ENCODE data around the gene SERPINB6.

The SERPINB6 gene

GRCh38 chr6:2917065-2917464 lies 54.3 kb downstream of the SERPINB6 start:
- Histone ChIP-seq H3K4me3 (ENCODE audit: low read length) (no peak overlapping the region), H3F3A (ENCODE audit: control insufficient read depth, insufficient read depth) (no peaks in the 10 kb centered on the region), H4K20me1 (ENCODE audit: control insufficient read depth, insufficient read depth, low read depth, low read length) (no peaks in the 10 kb centered on the region), H3K27me3 (ENCODE audit: control insufficient read depth, low read length) (no peaks in the 10 kb centered on the region), H3K4me1 (ENCODE audit: control insufficient read depth, low read length) (0 out of 2 replicates have a peak, but pooled peaks cover 4% of the 10 kb centered on the region), H3K36me3 (ENCODE audit: control insufficient read depth, low read length) (no peaks in the 10 kb centered on the region), H3K4me2 (ENCODE audit: low read length) (no peak overlapping the region), H3K9me3 (ENCODE audit: control insufficient read depth, insufficient read depth, low read length) (no peaks in the 10 kb centered on the region), H3K27ac (ENCODE audit: low read depth, low read length) (no peak overlapping the region), H3K9me2 (replicated peaks; ENCODE audit: control insufficient read depth, low read length) (no peaks in the 10 kb centered on the region), H3K79me2 (ENCODE audit: control insufficient read depth, low read length) (no peaks in the 10 kb centered on the region)
- no peak for TF ChIP-seq EZH2phosphoT487 (IDR thresholded peaks at IDR 0.05; ENCODE audit: borderline replicate concordance, low read length)
- TF ChIP-seq, protein P1, sequence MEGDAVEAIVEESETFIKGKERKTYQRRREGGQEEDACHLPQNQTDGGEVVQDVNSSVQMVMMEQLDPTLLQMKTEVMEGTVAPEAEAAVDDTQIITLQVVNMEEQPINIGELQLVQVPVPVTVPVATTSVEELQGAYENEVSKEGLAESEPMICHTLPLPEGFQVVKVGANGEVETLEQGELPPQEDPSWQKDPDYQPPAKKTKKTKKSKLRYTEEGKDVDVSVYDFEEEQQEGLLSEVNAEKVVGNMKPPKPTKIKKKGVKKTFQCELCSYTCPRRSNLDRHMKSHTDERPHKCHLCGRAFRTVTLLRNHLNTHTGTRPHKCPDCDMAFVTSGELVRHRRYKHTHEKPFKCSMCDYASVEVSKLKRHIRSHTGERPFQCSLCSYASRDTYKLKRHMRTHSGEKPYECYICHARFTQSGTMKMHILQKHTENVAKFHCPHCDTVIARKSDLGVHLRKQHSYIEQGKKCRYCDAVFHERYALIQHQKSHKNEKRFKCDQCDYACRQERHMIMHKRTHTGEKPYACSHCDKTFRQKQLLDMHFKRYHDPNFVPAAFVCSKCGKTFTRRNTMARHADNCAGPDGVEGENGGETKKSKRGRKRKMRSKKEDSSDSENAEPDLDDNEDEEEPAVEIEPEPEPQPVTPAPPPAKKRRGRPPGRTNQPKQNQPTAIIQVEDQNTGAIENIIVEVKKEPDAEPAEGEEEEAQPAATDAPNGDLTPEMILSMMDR (IDR thresholded peaks at IDR 0.05; ENCODE audit: low read depth, low read length, poor library complexity, severe bottlenecking) = no peak

DNA sequence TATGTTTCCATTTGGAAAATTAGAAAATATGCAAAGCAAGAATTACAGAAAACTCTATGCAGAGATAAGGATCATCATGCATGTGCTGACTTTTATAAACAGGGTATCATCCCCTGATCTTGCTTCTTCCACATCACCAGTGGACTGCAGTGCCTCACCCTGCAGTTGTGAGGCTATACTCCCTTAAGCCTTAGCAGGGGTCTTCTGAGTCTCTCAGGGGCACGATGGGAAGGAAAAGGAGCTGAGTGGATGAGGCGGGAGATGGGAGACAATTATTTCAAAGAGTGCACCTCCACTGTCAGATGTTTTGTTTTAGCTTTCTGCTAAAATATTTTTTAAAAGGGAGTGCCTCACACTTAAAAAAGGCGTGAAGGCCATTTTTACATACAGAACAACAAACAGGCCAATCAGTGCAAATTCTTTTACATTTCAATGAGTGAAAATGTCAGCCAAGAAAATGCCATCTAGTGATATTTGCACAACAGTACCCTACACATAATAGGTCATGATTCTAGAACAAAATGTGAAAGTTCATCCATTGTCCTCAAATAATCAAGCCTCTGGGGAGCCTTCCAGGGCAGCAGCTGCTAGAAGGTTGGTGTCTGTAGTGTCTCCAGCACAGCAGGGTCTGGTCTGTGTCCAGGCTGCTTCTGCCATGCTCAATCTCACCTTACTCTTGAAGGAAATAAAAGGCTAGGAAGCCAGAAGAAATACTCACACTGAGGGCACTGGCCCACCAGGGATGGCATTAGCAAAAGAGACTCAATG lies 55.0 kb downstream of the SERPINB6 start:
- Histone ChIP-seq H3K4me3 (ENCODE audit: low read length) (no peak overlapping the region), H3F3A (ENCODE audit: control insufficient read depth, insufficient read depth) (peaks cover 3% of the 10 kb centered on the region; the same call in 1 of the 2 replicates), H3K4me1 (ENCODE audit: control insufficient read depth, low read length) (peaks cover 10% of the 10 kb centered on the region), H3K36me3 (ENCODE audit: control insufficient read depth, low read length) (no peaks in the 10 kb centered on the region), H3K4me2 (ENCODE audit: low read length) (no peak overlapping the region), H3K79me2 (ENCODE audit: control insufficient read depth, low read length) (no peaks in the 10 kb centered on the region), H3K27ac (ENCODE audit: low read depth, low read length) (no peak overlapping the region), H3K9me2 (replicated peaks; ENCODE audit: control insufficient read depth, low read length) (no peaks in the 10 kb centered on the region), H3K27me3 (ENCODE audit: control insufficient read depth, low read length) (no peaks in the 10 kb centered on the region), H4K20me1 (ENCODE audit: control insufficient read depth, insufficient read depth, low read depth, low read length) (no peaks in the 10 kb centered on the region), H3K9me3 (ENCODE audit: control insufficient read depth, insufficient read depth, low read length) (no peaks in the 10 kb centered on the region)
- TF ChIP-seq EZH2phosphoT487 (IDR thresholded peaks at IDR 0.05; ENCODE audit: borderline replicate concordance, low read length) = no peak
- TF ChIP-seq, protein P1 (IDR thresholded peaks at IDR 0.05; ENCODE audit: low read depth, low read length, poor library complexity, severe bottlenecking) = no peak

DNA sequence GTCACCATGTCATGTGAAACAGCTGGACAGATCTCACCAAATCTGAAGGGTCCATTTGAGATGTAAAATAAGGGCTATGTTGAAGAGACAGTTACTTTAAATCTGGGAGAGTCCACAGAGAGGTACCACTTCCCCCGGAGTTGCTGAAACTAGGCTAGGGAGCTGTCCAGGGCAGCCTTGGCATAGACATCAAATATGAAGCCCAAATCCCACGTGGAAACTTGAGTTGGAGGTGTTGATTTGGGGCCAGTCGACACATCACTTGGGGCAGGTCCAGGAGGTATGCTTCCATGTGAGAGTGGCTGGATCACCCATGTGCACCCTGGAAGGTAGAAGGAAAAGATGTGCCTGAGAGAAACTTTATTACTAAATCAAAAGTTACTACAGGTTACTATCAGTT lies 56.2 kb downstream of the SERPINB6 start:
- H3K27ac ChIP-seq (ENCODE audit: low read depth, low read length) = no peak overlapping the region
- H4K20me1 ChIP-seq (ENCODE audit: control insufficient read depth, insufficient read depth, low read depth, low read length) = no peaks in the 10 kb centered on the region
- H3K4me1 ChIP-seq (ENCODE audit: control insufficient read depth, low read length) = peaks cover 18% of the 10 kb centered on the region
- no peak overlapping the region for H3K4me2 ChIP-seq (ENCODE audit: low read length)
- H3K9me2 ChIP-seq (replicated peaks; ENCODE audit: control insufficient read depth, low read length) = no peaks in the 10 kb centered on the region
- TF ChIP-seq, protein P1 (IDR thresholded peaks at IDR 0.05; ENCODE audit: low read depth, low read length, poor library complexity, severe bottlenecking) = no peak
- no peak for TF ChIP-seq EZH2phosphoT487 (IDR thresholded peaks at IDR 0.05; ENCODE audit: borderline replicate concordance, low read length)
- peaks cover 8% of the 10 kb centered on the region; the same call in 1 of the 2 replicates for H3F3A ChIP-seq (ENCODE audit: control insufficient read depth, insufficient read depth)
- no peaks in the 10 kb centered on the region for H3K79me2 ChIP-seq (ENCODE audit: control insufficient read depth, low read length)
- no peaks in the 10 kb centered on the region for H3K9me3 ChIP-seq (ENCODE audit: control insufficient read depth, insufficient read depth, low read length)
- no peak overlapping the region for H3K4me3 ChIP-seq (ENCODE audit: low read length)
- no peaks in the 10 kb centered on the region for H3K36me3 ChIP-seq (ENCODE audit: control insufficient read depth, low read length)
- no peaks in the 10 kb centered on the region for H3K27me3 ChIP-seq (ENCODE audit: control insufficient read depth, low read length)
